Measurements from ENCODE around the gene GABRB2. TPM values are rescaled to one million over a fixed set of nuclear protein-coding genes. Genes with fewer than 3 reads are reported as not detected.

Gene GABRB2
- total RNA-seq, 1 experiment from 2014 or later: not detected

DNA sequence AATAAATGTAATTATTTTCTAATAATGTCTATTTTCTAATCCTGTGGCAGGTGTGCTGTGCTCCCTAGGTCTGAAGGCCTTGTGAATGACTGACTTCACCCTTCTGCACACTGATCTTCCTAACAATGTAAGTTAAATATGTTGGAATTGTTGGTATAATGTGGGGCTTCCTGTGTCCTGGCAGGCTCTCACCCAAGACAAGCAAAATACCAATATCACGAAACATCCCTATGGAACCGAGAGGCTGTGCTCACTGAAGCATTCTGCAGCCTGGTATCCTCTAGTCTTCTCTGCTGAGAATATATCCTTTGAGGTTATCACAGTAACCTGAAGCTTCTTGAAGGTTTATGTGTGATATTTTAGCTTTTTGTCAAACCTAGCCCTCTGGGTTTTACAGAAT is 159.4 kb downstream of the GABRB2 start:
- H3K27me3 Mint-ChIP-seq (ENCODE audit: insufficient read depth, unreplicated experiment): peaks cover 8% of the 10 kb centered on the region
- Histone ChIP-seq H3K27me3 (replicated peaks; ENCODE audit: control insufficient read depth, insufficient read depth, low read length) (no peaks in the 10 kb centered on the region), H3K36me3 (ENCODE audit: control insufficient read depth, insufficient read depth, low read length) (no peaks in the 10 kb centered on the region), H3K4me3 (ENCODE audit: low read depth, low read length) (no peak overlapping the region), H3K4me1 (no peaks in the 10 kb centered on the region), H3K9me3 (no peaks in the 10 kb centered on the region)
- no peaks in the 10 kb centered on the region for H3K9me3 Mint-ChIP-seq (ENCODE audit: unreplicated experiment)
- intact Hi-C loops (cut with micrococcal nuclease; ENCODE audit: unreplicated experiment): no loop called here
- DNase-seq: no peak
- no peak overlapping the region for H3K4me3 Mint-ChIP-seq (ENCODE audit: unreplicated experiment)
- POLR2A ChIA-PET: no interaction called here
- H3K4me1 Mint-ChIP-seq (ENCODE audit: low read depth, unreplicated experiment): no peaks in the 10 kb centered on the region
- no peaks in the 10 kb centered on the region for H3K36me3 Mint-ChIP-seq (ENCODE audit: insufficient read depth, unreplicated experiment)
- TF ChIP-seq, protein P1, sequence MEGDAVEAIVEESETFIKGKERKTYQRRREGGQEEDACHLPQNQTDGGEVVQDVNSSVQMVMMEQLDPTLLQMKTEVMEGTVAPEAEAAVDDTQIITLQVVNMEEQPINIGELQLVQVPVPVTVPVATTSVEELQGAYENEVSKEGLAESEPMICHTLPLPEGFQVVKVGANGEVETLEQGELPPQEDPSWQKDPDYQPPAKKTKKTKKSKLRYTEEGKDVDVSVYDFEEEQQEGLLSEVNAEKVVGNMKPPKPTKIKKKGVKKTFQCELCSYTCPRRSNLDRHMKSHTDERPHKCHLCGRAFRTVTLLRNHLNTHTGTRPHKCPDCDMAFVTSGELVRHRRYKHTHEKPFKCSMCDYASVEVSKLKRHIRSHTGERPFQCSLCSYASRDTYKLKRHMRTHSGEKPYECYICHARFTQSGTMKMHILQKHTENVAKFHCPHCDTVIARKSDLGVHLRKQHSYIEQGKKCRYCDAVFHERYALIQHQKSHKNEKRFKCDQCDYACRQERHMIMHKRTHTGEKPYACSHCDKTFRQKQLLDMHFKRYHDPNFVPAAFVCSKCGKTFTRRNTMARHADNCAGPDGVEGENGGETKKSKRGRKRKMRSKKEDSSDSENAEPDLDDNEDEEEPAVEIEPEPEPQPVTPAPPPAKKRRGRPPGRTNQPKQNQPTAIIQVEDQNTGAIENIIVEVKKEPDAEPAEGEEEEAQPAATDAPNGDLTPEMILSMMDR (IDR thresholded peaks at IDR 0.05; ENCODE audit: insufficient read depth in 1 of 2, low read depth in 1 of 2, low read length in 1 of 2, severe bottlenecking in 1 of 2, unreplicated experiment in 1 of 2): no peak
- BruUV-seq (replicated peaks): no TSS peak
- no peak overlapping the region for H3K27ac Mint-ChIP-seq (ENCODE audit: unreplicated experiment)
- CTCF ChIA-PET: no interaction called here

DNA sequence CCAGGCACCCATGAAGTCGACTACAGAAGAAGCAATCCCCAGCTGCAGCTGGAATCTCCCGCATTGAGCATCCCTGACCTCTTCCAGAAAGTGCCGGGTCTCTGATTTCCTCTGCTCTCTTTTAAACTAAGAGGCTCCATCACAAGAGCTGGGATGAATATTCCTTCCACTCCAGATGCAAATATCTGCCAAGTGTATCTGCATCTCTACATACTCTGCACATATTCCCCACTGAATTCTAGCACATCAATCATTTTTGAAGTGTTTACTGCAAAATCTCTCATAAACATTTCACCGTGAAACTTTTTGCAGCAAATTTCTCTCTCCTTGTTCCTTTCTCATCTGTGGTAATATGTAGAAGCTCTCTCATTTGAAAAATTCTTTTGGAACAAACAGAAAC is 161.5 kb downstream of the GABRB2 start:
- no peak overlapping the region for H3K4me3 ChIP-seq (ENCODE audit: low read depth, low read length)
- no peaks in the 10 kb centered on the region for H3K4me1 ChIP-seq
- Mint-ChIP-seq H3K27me3 (ENCODE audit: insufficient read depth, unreplicated experiment) (peaks cover 12% of the 10 kb centered on the region), H3K4me1 (ENCODE audit: low read depth, unreplicated experiment) (no peaks in the 10 kb centered on the region), H3K36me3 (ENCODE audit: insufficient read depth, unreplicated experiment) (no peaks in the 10 kb centered on the region), H3K27ac (ENCODE audit: unreplicated experiment) (no peak overlapping the region), H3K9me3 (ENCODE audit: unreplicated experiment) (no peaks in the 10 kb centered on the region), H3K4me3 (ENCODE audit: unreplicated experiment) (no peak overlapping the region)
- DNase-seq: no peak
- POLR2A ChIA-PET: no interaction called here
- no peaks in the 10 kb centered on the region for H3K27me3 ChIP-seq (replicated peaks; ENCODE audit: control insufficient read depth, insufficient read depth, low read length)
- no peaks in the 10 kb centered on the region for H3K9me3 ChIP-seq
- no TSS peak for BruUV-seq (replicated peaks)
- intact Hi-C loops (cut with micrococcal nuclease; ENCODE audit: unreplicated experiment): no loop called here
- CTCF ChIA-PET: no interaction called here
- TF ChIP-seq, protein P1 (IDR thresholded peaks at IDR 0.05; ENCODE audit: insufficient read depth in 1 of 2, low read depth in 1 of 2, low read length in 1 of 2, severe bottlenecking in 1 of 2, unreplicated experiment in 1 of 2): no peak
- no peaks in the 10 kb centered on the region for H3K36me3 ChIP-seq (ENCODE audit: control insufficient read depth, insufficient read depth, low read length)

DNA sequence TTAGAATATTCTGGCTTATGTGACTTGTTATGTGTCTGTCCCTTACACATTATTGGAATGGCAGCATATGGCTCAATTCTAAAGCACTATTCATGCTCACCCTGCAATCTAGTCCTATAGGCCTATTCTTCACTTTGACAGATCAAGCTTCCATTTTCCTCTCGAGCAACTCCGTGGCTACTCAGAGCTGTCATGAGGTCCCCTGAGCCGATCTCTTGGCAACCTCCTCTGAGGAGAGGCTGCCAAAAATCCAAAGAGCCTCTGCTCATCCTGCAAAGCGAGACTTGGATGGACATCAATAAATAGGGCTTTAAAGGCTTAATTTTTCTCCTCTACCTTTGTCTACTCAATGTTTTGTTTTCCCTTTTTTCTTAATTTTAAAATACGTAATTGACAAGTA is 163.8 kb downstream of the GABRB2 start:
- no peaks in the 10 kb centered on the region for H3K9me3 ChIP-seq
- Mint-ChIP-seq H3K9me3 (ENCODE audit: unreplicated experiment) (no peaks in the 10 kb centered on the region), H3K27me3 (ENCODE audit: insufficient read depth, unreplicated experiment) (peaks cover 9% of the 10 kb centered on the region), H3K27ac (ENCODE audit: unreplicated experiment) (no peak overlapping the region), H3K4me3 (ENCODE audit: unreplicated experiment) (no peak overlapping the region), H3K36me3 (ENCODE audit: insufficient read depth, unreplicated experiment) (no peaks in the 10 kb centered on the region), H3K4me1 (ENCODE audit: low read depth, unreplicated experiment) (no peaks in the 10 kb centered on the region)
- H3K27me3 ChIP-seq (replicated peaks; ENCODE audit: control insufficient read depth, insufficient read depth, low read length): no peaks in the 10 kb centered on the region
- no peak overlapping the region for H3K4me3 ChIP-seq (ENCODE audit: low read depth, low read length)
- TF ChIP-seq, protein P1 (IDR thresholded peaks at IDR 0.05; ENCODE audit: insufficient read depth in 1 of 2, low read depth in 1 of 2, low read length in 1 of 2, severe bottlenecking in 1 of 2, unreplicated experiment in 1 of 2): no peak
- CTCF ChIA-PET: no interaction called here
- no peak for DNase-seq
- no peaks in the 10 kb centered on the region for H3K4me1 ChIP-seq
- intact Hi-C loops (cut with micrococcal nuclease; ENCODE audit: unreplicated experiment): no loop called here
- no TSS peak for BruUV-seq (replicated peaks)
- POLR2A ChIA-PET: no interaction called here
- H3K36me3 ChIP-seq (ENCODE audit: control insufficient read depth, insufficient read depth, low read length): no peaks in the 10 kb centered on the region

Data from Caco-2 (cell line).